Measurements from ENCODE around the gene CD72.
"Not testable (repeated sequence)": the region's sequence is repeated elsewhere in the genome, so short reads cannot be mapped to it uniquely, and the experiment has no call there.

CD72 gene

GRCh38 chr9:35583521-35583920, 34.7 kb downstream of the CD72 start:
- H3K36me3 ChIP-seq (ENCODE audit: insufficient read depth, low read length): not testable (repeated sequence)

GRCh38 chr9:35579659-35580227, 38.5 kb downstream of the CD72 start:
- H3K9me3 ChIP-seq (ENCODE audit: insufficient read depth, low read depth, low read length): peaks cover 20% of the 10 kb centered on the region
- WGBS: 89% methylated on average over 1 of the region's 1 CpG
- not testable (repeated sequence) for H3K9ac ChIP-seq (ENCODE audit: low read depth, low read length); H3K4me3 ChIP-seq (ENCODE audit: low read length); H3K36me3 ChIP-seq (ENCODE audit: insufficient read depth, low read length); H3K4me1 ChIP-seq (ENCODE audit: insufficient read depth, low read length); H3K27me3 ChIP-seq (ENCODE audit: insufficient read depth, low read length)
- H3K27ac ChIP-seq (ENCODE audit: low read depth, low read length): peak overlapping the region; percentile 87; the same call in 1 of the 2 replicates

More at GRCh38 chr9:35583521-35583920, 34.7 kb downstream of the CD72 start:
- not testable (repeated sequence) for H3K4me3 ChIP-seq (ENCODE audit: low read length); H3K27me3 ChIP-seq (ENCODE audit: insufficient read depth, low read length); H3K4me1 ChIP-seq (ENCODE audit: insufficient read depth, low read length); H3K9ac ChIP-seq (ENCODE audit: low read depth, low read length); H3K27ac ChIP-seq (ENCODE audit: low read depth, low read length)
- WGBS: 61% methylated on average over 6 of the region's 6 CpGs
- peaks cover 20% of the 10 kb centered on the region for H3K9me3 ChIP-seq (ENCODE audit: insufficient read depth, low read depth, low read length)

- H3K4me3 ChIP-seq (ENCODE audit: low read length): no peak overlapping the region
- H3K36me3 ChIP-seq (ENCODE audit: insufficient read depth, low read length): no peaks in the 10 kb centered on the region
- WGBS: 100% methylated on average over 1 of the region's 1 CpG
- H3K4me1 ChIP-seq (ENCODE audit: insufficient read depth, low read length): no peaks in the 10 kb centered on the region
- no peak overlapping the region; the same call in 1 of the 2 replicates for H3K27ac ChIP-seq (ENCODE audit: low read depth, low read length)
- H3K27me3 ChIP-seq (ENCODE audit: insufficient read depth, low read length): no peaks in the 10 kb centered on the region
- peaks cover 20% of the 10 kb centered on the region for H3K9me3 ChIP-seq (ENCODE audit: insufficient read depth, low read depth, low read length)
- H3K9ac ChIP-seq (ENCODE audit: low read depth, low read length): no peak overlapping the region
Measured at GRCh38 chr9:35579130-35579529, 39.1 kb downstream of the CD72 start.

- Histone ChIP-seq H3K9ac (ENCODE audit: low read depth, low read length) (no peak overlapping the region), H3K4me1 (ENCODE audit: insufficient read depth, low read length) (no peaks in the 10 kb centered on the region), H3K36me3 (ENCODE audit: insufficient read depth, low read length) (no peaks in the 10 kb centered on the region), H3K27ac (ENCODE audit: low read depth, low read length) (no peak overlapping the region), H3K4me3 (ENCODE audit: low read length) (no peak overlapping the region), H3K27me3 (ENCODE audit: insufficient read depth, low read length) (no peaks in the 10 kb centered on the region), H3K9me3 (ENCODE audit: insufficient read depth, low read depth, low read length) (peaks cover 20% of the 10 kb centered on the region)
- WGBS: 99% methylated on average over 5 of the region's 5 CpGs
Measured at GRCh38 chr9:35577486-35577885, 40.7 kb downstream of the CD72 start.

- Histone ChIP-seq H3K9me3 (ENCODE audit: insufficient read depth, low read depth, low read length) (peaks cover 5% of the 10 kb centered on the region), H3K27ac (ENCODE audit: low read depth, low read length) (no peak overlapping the region), H3K36me3 (ENCODE audit: insufficient read depth, low read length) (no peaks in the 10 kb centered on the region), H3K4me1 (ENCODE audit: insufficient read depth, low read length) (no peaks in the 10 kb centered on the region), H3K9ac (ENCODE audit: low read depth, low read length) (no peak overlapping the region), H3K27me3 (ENCODE audit: insufficient read depth, low read length) (no peaks in the 10 kb centered on the region), H3K4me3 (ENCODE audit: low read length) (no peak overlapping the region)
- 92% methylated on average over 5 of the region's 5 CpGs for WGBS
Measured at GRCh38 chr9:35575478-35575877, 42.7 kb downstream of the CD72 start.

GRCh38 chr9:35574578-35575122, 43.6 kb downstream of the CD72 start:
- Histone ChIP-seq H3K27ac (ENCODE audit: low read depth, low read length) (no peak overlapping the region), H3K9me3 (ENCODE audit: insufficient read depth, low read depth, low read length) (no peaks in the 10 kb centered on the region), H3K9ac (ENCODE audit: low read depth, low read length) (no peak overlapping the region), H3K36me3 (ENCODE audit: insufficient read depth, low read length) (no peaks in the 10 kb centered on the region), H3K4me3 (ENCODE audit: low read length) (no peak overlapping the region), H3K27me3 (ENCODE audit: insufficient read depth, low read length) (no peaks in the 10 kb centered on the region), H3K4me1 (ENCODE audit: insufficient read depth, low read length) (no peaks in the 10 kb centered on the region)
- 92% methylated on average over 2 of the region's 2 CpGs for whole genome bisulfite sequencing

GRCh38 chr9:35570709-35571504, 47.3 kb downstream of the CD72 start:
- Histone ChIP-seq H3K4me1 (ENCODE audit: insufficient read depth, low read length) (no peaks in the 10 kb centered on the region), H3K9ac (ENCODE audit: low read depth, low read length) (no peak overlapping the region), H3K27ac (ENCODE audit: low read depth, low read length) (no peak overlapping the region), H3K4me3 (ENCODE audit: low read length) (no peak overlapping the region), H3K27me3 (ENCODE audit: insufficient read depth, low read length) (no peaks in the 10 kb centered on the region), H3K9me3 (ENCODE audit: insufficient read depth, low read depth, low read length) (no peaks in the 10 kb centered on the region), H3K36me3 (ENCODE audit: insufficient read depth, low read length) (no peaks in the 10 kb centered on the region)
- 91% methylated on average over 6 of the region's 6 CpGs for WGBS

GRCh38 chr9:35569206-35569605, 49.0 kb downstream of the CD72 start:
- WGBS: 96% methylated on average over 5 of the region's 5 CpGs
- Histone ChIP-seq H3K9ac (ENCODE audit: low read depth, low read length) (no peak overlapping the region), H3K27ac (ENCODE audit: low read depth, low read length) (no peak overlapping the region), H3K4me3 (ENCODE audit: low read length) (no peak overlapping the region), H3K4me1 (ENCODE audit: insufficient read depth, low read length) (no peaks in the 10 kb centered on the region), H3K27me3 (ENCODE audit: insufficient read depth, low read length) (no peaks in the 10 kb centered on the region), H3K36me3 (ENCODE audit: insufficient read depth, low read length) (no peaks in the 10 kb centered on the region), H3K9me3 (ENCODE audit: insufficient read depth, low read depth, low read length) (no peaks in the 10 kb centered on the region)

- Histone ChIP-seq H3K9ac (ENCODE audit: low read depth, low read length) (no peak overlapping the region), H3K36me3 (ENCODE audit: insufficient read depth, low read length) (no peaks in the 10 kb centered on the region), H3K27ac (ENCODE audit: low read depth, low read length) (no peak overlapping the region), H3K27me3 (ENCODE audit: insufficient read depth, low read length) (no peaks in the 10 kb centered on the region), H3K9me3 (ENCODE audit: insufficient read depth, low read depth, low read length) (no peaks in the 10 kb centered on the region), H3K4me1 (ENCODE audit: insufficient read depth, low read length) (0 out of 2 replicates have a peak, but pooled peaks cover 3% of the 10 kb centered on the region), H3K4me3 (ENCODE audit: low read length) (no peak overlapping the region)
- WGBS: 94% methylated on average over 4 of the region's 4 CpGs
Measured at GRCh38 chr9:35568196-35568595, 50.0 kb downstream of the CD72 start.

- no peak overlapping the region for H3K9ac ChIP-seq (ENCODE audit: low read depth, low read length)
- 78% methylated on average over 2 of the region's 2 CpGs for WGBS
- no peak overlapping the region for H3K27ac ChIP-seq (ENCODE audit: low read depth, low read length)
- 0 out of 2 replicates have a peak, but pooled peaks cover 3% of the 10 kb centered on the region for H3K4me1 ChIP-seq (ENCODE audit: insufficient read depth, low read length)
- no peaks in the 10 kb centered on the region for H3K36me3 ChIP-seq (ENCODE audit: insufficient read depth, low read length)
- no peaks in the 10 kb centered on the region for H3K9me3 ChIP-seq (ENCODE audit: insufficient read depth, low read depth, low read length)
- H3K27me3 ChIP-seq (ENCODE audit: insufficient read depth, low read length): no peaks in the 10 kb centered on the region
- H3K4me3 ChIP-seq (ENCODE audit: low read length): no peak overlapping the region
Measured at GRCh38 chr9:35566417-35566816, 51.8 kb downstream of the CD72 start.

- Histone ChIP-seq H3K9me3 (ENCODE audit: insufficient read depth, low read depth, low read length) (no peaks in the 10 kb centered on the region), H3K4me3 (ENCODE audit: low read length) (no peak overlapping the region), H3K27me3 (ENCODE audit: insufficient read depth, low read length) (no peaks in the 10 kb centered on the region), H3K27ac (ENCODE audit: low read depth, low read length) (no peak overlapping the region), H3K36me3 (ENCODE audit: insufficient read depth, low read length) (no peaks in the 10 kb centered on the region), H3K4me1 (ENCODE audit: insufficient read depth, low read length) (0 out of 2 replicates have a peak, but pooled peaks cover 3% of the 10 kb centered on the region), H3K9ac (ENCODE audit: low read depth, low read length) (no peak overlapping the region)
- WGBS: 93% methylated on average over 7 of the region's 7 CpGs
Measured at GRCh38 chr9:35564658-35565061, 53.6 kb downstream of the CD72 start.

All from HUES64 (cell line).